ENCODE measurements around the gene DHX29.

DNA sequence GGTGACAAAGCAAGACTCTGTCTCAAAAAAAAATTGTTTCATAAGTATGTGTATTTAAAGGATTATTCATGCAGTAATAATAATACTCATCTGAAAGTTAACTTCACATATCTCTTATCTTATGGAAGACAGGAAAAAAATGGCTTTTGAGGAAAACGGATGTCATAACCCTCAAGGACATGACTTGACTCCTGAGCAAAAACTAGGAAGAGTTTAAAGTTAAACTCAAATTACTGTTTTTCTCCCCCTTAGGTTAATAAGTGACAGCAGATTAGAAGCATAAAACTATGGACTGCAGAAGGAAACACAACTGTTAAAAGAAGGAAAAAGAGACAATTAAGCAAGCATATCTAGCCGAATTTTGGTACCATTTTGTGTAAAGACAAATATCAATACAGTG is 16.5 kb downstream of the DHX29 start:
- TF ChIP-seq ZNF138 (tag by site-specific recombination; IDR thresholded peaks at IDR 0.05; ENCODE audit: borderline replicate concordance) = no peak
- TF ChIP-seq, protein P1, sequence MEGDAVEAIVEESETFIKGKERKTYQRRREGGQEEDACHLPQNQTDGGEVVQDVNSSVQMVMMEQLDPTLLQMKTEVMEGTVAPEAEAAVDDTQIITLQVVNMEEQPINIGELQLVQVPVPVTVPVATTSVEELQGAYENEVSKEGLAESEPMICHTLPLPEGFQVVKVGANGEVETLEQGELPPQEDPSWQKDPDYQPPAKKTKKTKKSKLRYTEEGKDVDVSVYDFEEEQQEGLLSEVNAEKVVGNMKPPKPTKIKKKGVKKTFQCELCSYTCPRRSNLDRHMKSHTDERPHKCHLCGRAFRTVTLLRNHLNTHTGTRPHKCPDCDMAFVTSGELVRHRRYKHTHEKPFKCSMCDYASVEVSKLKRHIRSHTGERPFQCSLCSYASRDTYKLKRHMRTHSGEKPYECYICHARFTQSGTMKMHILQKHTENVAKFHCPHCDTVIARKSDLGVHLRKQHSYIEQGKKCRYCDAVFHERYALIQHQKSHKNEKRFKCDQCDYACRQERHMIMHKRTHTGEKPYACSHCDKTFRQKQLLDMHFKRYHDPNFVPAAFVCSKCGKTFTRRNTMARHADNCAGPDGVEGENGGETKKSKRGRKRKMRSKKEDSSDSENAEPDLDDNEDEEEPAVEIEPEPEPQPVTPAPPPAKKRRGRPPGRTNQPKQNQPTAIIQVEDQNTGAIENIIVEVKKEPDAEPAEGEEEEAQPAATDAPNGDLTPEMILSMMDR (tag by site-specific recombination; IDR thresholded peaks at IDR 0.05) = no peak
- TF ChIP-seq GLIS1 (tag by site-specific recombination; IDR thresholded peaks at IDR 0.05) = no peak
- TF ChIP-seq, protein P2, sequence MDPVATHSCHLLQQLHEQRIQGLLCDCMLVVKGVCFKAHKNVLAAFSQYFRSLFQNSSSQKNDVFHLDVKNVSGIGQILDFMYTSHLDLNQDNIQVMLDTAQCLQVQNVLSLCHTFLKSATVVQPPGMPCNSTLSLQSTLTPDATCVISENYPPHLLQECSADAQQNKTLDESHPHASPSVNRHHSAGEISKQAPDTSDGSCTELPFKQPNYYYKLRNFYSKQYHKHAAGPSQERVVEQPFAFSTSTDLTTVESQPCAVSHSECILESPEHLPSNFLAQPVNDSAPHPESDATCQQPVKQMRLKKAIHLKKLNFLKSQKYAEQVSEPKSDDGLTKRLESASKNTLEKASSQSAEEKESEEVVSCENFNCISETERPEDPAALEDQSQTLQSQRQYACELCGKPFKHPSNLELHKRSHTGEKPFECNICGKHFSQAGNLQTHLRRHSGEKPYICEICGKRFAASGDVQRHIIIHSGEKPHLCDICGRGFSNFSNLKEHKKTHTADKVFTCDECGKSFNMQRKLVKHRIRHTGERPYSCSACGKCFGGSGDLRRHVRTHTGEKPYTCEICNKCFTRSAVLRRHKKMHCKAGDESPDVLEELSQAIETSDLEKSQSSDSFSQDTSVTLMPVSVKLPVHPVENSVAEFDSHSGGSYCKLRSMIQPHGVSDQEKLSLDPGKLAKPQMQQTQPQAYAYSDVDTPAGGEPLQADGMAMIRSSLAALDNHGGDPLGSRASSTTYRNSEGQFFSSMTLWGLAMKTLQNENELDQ (tag by site-specific recombination; IDR thresholded peaks at IDR 0.05; ENCODE audit: low read depth) = no peak
- no peak for TF ChIP-seq TRIM28 (IDR thresholded peaks at IDR 0.05; ENCODE audit: borderline replicate concordance, low read length)
- no peak for TF ChIP-seq ZNF548 (tag by site-specific recombination; IDR thresholded peaks at IDR 0.05)
- TF ChIP-seq ZNF768 (tag by site-specific recombination; IDR thresholded peaks at IDR 0.05) = no peak
- TF ChIP-seq MYNN (tag by site-specific recombination; IDR thresholded peaks at IDR 0.05; ENCODE audit: borderline replicate concordance) = no peak
- TF ChIP-seq MZF1 (tag by site-specific recombination; IDR thresholded peaks at IDR 0.05; ENCODE audit: borderline replicate concordance) = no peak
- TF ChIP-seq, protein P3, sequence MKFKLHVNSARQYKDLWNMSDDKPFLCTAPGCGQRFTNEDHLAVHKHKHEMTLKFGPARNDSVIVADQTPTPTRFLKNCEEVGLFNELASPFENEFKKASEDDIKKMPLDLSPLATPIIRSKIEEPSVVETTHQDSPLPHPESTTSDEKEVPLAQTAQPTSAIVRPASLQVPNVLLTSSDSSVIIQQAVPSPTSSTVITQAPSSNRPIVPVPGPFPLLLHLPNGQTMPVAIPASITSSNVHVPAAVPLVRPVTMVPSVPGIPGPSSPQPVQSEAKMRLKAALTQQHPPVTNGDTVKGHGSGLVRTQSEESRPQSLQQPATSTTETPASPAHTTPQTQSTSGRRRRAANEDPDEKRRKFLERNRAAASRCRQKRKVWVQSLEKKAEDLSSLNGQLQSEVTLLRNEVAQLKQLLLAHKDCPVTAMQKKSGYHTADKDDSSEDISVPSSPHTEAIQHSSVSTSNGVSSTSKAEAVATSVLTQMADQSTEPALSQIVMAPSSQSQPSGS (tag by site-specific recombination; IDR thresholded peaks at IDR 0.05; ENCODE audit: low read depth) = no peak
- TF ChIP-seq ZNF133 (tag by site-specific recombination; IDR thresholded peaks at IDR 0.05) = no peak
- TF ChIP-seq, protein P4, sequence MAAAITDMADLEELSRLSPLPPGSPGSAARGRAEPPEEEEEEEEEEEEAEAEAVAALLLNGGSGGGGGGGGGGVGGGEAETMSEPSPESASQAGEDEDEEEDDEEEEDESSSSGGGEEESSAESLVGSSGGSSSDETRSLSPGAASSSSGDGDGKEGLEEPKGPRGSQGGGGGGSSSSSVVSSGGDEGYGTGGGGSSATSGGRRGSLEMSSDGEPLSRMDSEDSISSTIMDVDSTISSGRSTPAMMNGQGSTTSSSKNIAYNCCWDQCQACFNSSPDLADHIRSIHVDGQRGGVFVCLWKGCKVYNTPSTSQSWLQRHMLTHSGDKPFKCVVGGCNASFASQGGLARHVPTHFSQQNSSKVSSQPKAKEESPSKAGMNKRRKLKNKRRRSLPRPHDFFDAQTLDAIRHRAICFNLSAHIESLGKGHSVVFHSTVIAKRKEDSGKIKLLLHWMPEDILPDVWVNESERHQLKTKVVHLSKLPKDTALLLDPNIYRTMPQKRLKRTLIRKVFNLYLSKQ (tag by site-specific recombination; IDR thresholded peaks at IDR 0.05; ENCODE audit: borderline replicate concordance) = no peak
- TF ChIP-seq BCL11B (tag by site-specific recombination; IDR thresholded peaks at IDR 0.05; ENCODE audit: low read depth) = no peak

Measured in HEK293 (cell line).